Erythroblast (primary cell): ENCODE results near the gene TNFAIP8.

Experiments
- GATA1 ChIP-seq: IDR thresholded peaks from 2 replicates; pipeline ENCODE4 v1.6.1; 2011; ENCODE audit warnings: low read depth, mild to moderate bottlenecking, control low read depth, low read length, moderate library complexity
- POLR2A ChIP-seq: IDR thresholded peaks from 2 replicates; pipeline ENCODE4 v1.6.1; 2011; ENCODE audit warnings: mild to moderate bottlenecking, low read length

- TF ChIP-seq POLR2A (no peak), GATA1 (no peak)
Observed at GRCh38 chr5:119333421-119333851, 22.4 kb upstream of the TNFAIP8 start.
